ENCODE results near the gene POLD2.
A peak's percentile ranks its signal among the peaks of the same experiment; 100 is the strongest.
"Not testable (repeated sequence)": the region's sequence is repeated elsewhere in the genome, so short reads cannot be mapped to it uniquely, and the experiment has no call there.

POLD2 gene

GRCh38 chr7:44123190-44124003 is at the start of gene POLD2:
POLD2 (minus strand) TSS chr7:44123548; CDS start chr7:44122053, 1,495 bp downstream.
- DNase-seq (ENCODE audit: low read depth) = peak; percentile 97

- no peak for DNase-seq (ENCODE audit: low read depth)
Measured at GRCh38 chr7:44172803-44173424, 49.6 kb upstream of the POLD2 start.

- no peak for DNase-seq (ENCODE audit: low read depth)
Measured at GRCh38 chr7:44172352-44172751, 49.0 kb upstream of the POLD2 start.

GRCh38 chr7:44171901-44172300 is 48.6 kb upstream of the POLD2 start:
- not testable (repeated sequence) for DNase-seq (ENCODE audit: low read depth)

GRCh38 chr7:44167920-44168319 is 44.6 kb upstream of the POLD2 start:
- no peak for DNase-seq (ENCODE audit: low read depth)

- DNase-seq (ENCODE audit: low read depth) = peak; percentile 79
Measured at GRCh38 chr7:44163591-44163990, 40.2 kb upstream of the POLD2 start.

- DNase-seq (ENCODE audit: low read depth) = no peak
Measured at GRCh38 chr7:44162785-44163395, 39.5 kb upstream of the POLD2 start.

GRCh38 chr7:44162179-44162578 is 38.8 kb upstream of the POLD2 start:
- DNase-seq (ENCODE audit: low read depth) = no peak

GRCh38 chr7:44161371-44161770 is 38.0 kb upstream of the POLD2 start:
- no peak for DNase-seq (ENCODE audit: low read depth)

GRCh38 chr7:44159824-44160630 is 36.7 kb upstream of the POLD2 start:
- no peak for DNase-seq (ENCODE audit: low read depth)

GRCh38 chr7:44158873-44159631 is 35.7 kb upstream of the POLD2 start:
- no peak for DNase-seq (ENCODE audit: low read depth)

GRCh38 chr7:44158096-44158872 is 34.9 kb upstream of the POLD2 start:
- DNase-seq (ENCODE audit: low read depth) = no peak

- no peak for DNase-seq (ENCODE audit: low read depth)
Measured at GRCh38 chr7:44157116-44158080, 34.0 kb upstream of the POLD2 start.

- no peak for DNase-seq (ENCODE audit: low read depth)
Measured at GRCh38 chr7:44156453-44157010, 33.2 kb upstream of the POLD2 start.

GRCh38 chr7:44155191-44156185 is 32.1 kb upstream of the POLD2 start:
- DNase-seq (ENCODE audit: low read depth) = no peak

GRCh38 chr7:44154703-44155102 is 31.4 kb upstream of the POLD2 start:
- DNase-seq (ENCODE audit: low read depth) = no peak

- no peak for DNase-seq (ENCODE audit: low read depth)
Measured at GRCh38 chr7:44153948-44154335, 30.6 kb upstream of the POLD2 start.
